Left ventricle myocardium superior (tissue), 1 donor: ENCODE data around the gene IFI27L2. TPM values are rescaled to one million over a fixed set of nuclear protein-coding genes. Genes with fewer than 3 reads are reported as not detected.

ENCODE experiments used
- ATAC-seq: fragments of 200-7000 bp; cut with Tn5 transposase; one replicate; pipeline ENCODE4 v1.9.1; 2020; ENCODE audit warnings: mild to moderate bottlenecking, moderate library complexity
- DNase-seq: peaks from one replicate; pipeline ENCODE4 v3.0.0-alpha.2; 2020
- intact Hi-C: fragments of 100-400 bp; cut with micrococcal nuclease; formaldehyde crosslinking; loops from one replicate; pipeline ENCODE4 v1.11.0; 2022
- total RNA-seq: library from RNA; stranded (reverse); fragmentation: NEBNext Ultra II Directional; extraction: Animal tissue kit (Norgen Biotek cat#: 25700); gene quantifications from one replicate; pipeline ENCODE4 v1.2.1, GENCODE V29; 2021
- donor health status: DM: no; HTN: yes; CAD: no; lungs with severe emphysema.

IFI27L2 gene
- total RNA-seq, 1 donor from 2014 or later = 41.1 TPM

GRCh38 chr14:94111276-94112095 lies 17.9 kb downstream of the IFI27L2 start:
- DNase-seq = no peak
- intact Hi-C loops = no loop called here
- no peak for ATAC-seq

- intact Hi-C loops = no loop called here
- ATAC-seq (peak; percentile 70), DNase-seq (peak; percentile 47)
Measured at GRCh38 chr14:94110552-94111181, 18.7 kb downstream of the IFI27L2 start, which contains the start of gene IFI27. TSS of gene IFI27 (plus strand) at chr14:94110736.

DNA sequence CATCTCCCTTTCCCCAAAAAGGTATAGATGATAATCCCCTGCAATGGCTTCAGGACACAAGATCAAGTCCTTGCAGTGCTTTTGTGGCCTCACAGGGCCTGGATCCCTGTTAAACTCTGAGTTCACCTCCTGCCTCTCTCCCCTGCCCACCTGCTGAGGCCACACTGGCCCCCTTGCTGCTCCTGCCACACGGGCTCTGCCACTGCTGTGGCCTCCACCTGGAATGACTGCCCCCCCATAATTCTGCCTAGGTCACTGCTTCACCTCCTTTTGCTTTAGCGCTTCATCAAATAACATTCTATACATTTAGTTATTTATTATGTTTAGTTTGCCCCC lies 19.5 kb downstream of the IFI27L2 start:
- DNase-seq (no peak), ATAC-seq (no peak)
- intact Hi-C loops = no loop called here

DNA sequence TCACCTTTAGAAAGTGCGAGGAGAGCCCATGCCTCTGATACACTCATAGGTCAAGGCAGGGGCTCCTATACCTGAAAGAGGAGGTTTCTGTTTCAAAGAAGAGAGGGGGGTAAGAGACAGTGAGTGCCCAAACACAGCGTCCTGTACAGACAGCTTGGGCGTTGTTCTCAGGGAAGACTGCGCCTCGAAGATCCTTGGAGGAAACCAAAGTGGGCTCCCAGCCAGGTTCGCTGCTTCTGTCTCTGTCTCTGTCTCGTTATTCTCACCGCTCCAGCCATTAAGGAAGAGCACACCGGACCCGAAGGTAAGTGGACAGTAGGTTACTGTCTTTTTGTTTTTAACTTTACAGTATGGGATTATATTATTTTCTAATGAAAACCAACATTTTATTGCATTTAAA lies 24.7 kb downstream of the IFI27L2 start:
- no peak for ATAC-seq
- no peak for DNase-seq
- intact Hi-C loops = no loop called here

- no peak for DNase-seq
- no peak for ATAC-seq
- intact Hi-C loops = no loop called here
Measured at GRCh38 chr14:94103554-94104150, 25.8 kb downstream of the IFI27L2 start.

- intact Hi-C loops = no loop called here
- no peak for DNase-seq
- ATAC-seq = no peak
Measured at GRCh38 chr14:94102768-94103482, 26.5 kb downstream of the IFI27L2 start.

- ATAC-seq (no peak), DNase-seq (peak; percentile 47)
- intact Hi-C loops = no loop called here
Measured at GRCh38 chr14:94101748-94102147, 27.7 kb downstream of the IFI27L2 start.

DNA sequence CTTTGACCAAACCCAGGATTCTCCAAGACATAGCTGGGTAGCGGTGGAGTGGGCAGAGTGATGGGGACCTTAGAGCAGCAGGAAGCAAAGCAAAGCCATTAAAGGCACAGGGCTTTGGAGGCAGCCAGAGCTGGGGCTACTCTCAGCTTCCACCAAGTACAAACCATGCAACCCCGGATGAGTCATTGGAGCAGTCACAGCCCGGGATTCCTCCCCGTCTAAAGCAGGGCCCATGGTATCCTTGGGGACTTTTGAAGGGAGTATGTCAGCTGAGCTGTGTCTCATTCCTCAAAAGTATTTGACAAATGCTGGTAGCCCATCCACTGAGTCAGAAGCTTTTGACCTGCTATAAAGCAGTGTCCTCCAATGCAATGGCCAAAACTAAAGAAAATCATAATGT lies 28.6 kb downstream of the IFI27L2 start:
- DNase-seq = no peak
- intact Hi-C loops = no loop called here
- ATAC-seq = no peak

- ATAC-seq (no peak), DNase-seq (no peak)
- intact Hi-C loops = no loop called here
Measured at GRCh38 chr14:94099006-94099405, 30.4 kb downstream of the IFI27L2 start.

- DNase-seq (no peak), ATAC-seq (peak; percentile 41)
- intact Hi-C loops = no loop called here
Measured at GRCh38 chr14:94098326-94098992, 30.9 kb downstream of the IFI27L2 start.

DNA sequence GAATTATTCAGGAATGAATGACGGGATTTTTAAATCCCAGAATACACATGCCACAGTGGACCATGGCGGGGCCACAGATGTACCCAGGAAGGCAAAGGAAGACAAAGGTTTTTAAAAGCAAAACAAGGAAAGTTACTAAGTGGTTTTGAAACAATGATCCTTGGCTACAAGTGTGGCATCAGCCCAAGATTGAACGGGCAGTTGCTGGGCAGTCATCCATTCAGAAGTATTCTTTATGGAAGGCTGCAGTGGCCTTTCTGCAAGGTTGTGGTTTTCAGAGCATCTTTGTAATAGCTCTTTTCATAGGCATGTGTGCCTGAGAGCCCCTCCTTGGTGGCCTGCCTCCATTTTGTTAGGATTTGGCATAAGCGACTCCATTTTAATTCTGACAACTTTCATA lies 32.3 kb downstream of the IFI27L2 start:
- no peak for ATAC-seq
- DNase-seq = no peak
- intact Hi-C loops = no loop called here

DNA sequence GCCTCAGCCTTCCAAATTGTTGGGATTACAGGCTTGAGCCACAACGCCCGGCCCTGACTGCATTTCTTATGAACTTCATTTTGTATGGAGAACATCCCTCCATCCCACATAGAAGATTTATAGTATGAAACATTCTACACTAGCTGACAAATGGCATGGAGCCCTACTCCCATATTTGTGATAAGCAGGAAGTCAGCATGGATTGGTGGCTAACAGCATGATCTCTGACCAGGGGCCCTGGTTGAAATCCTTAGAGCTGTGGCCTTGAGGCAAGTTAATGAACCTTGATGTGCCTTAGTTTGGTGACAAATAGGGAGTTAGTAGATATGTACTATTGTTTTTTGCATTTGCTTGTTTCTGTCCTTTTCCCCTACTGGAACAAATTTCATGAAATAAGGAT lies 36.0 kb downstream of the IFI27L2 start:
- DNase-seq = no peak
- no peak for ATAC-seq
- intact Hi-C loops = no loop called here

GRCh38 chr14:94089479-94089878 lies 39.9 kb downstream of the IFI27L2 start:
- DNase-seq (no peak), ATAC-seq (no peak)
- intact Hi-C loops = no loop called here

GRCh38 chr14:94088516-94088915 lies 40.9 kb downstream of the IFI27L2 start:
- intact Hi-C loops = no loop called here
- no peak for ATAC-seq
- DNase-seq = no peak

DNA sequence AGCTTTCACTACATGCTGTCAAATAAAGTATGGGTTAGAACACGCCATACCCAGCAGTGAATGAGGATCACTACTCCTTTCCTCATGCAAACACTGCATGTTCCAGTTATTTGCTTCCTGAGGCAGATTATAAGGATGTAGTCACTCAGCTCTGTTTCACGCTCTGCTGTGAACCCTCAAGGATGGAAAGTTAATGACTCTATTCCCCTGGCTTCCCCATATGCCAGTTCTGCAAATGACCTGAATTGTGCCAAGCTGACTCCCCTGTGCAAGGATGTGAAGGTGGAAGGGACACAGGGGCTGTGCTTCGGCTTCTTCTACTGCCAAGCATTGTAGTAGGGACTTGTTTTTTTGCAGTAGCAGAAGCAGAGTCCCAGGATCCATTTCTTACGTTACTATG lies 41.5 kb downstream of the IFI27L2 start:
- intact Hi-C loops = no loop called here

GRCh38 chr14:94081386-94081820 lies 48.0 kb downstream of the IFI27L2 start:
- intact Hi-C loops = no loop called here
- no peak for DNase-seq
- ATAC-seq = peak; percentile 5

More for the DNA sequence above, 41.5 kb downstream of the IFI27L2 start:
- ATAC-seq = no peak
- no peak for DNase-seq

DNA sequence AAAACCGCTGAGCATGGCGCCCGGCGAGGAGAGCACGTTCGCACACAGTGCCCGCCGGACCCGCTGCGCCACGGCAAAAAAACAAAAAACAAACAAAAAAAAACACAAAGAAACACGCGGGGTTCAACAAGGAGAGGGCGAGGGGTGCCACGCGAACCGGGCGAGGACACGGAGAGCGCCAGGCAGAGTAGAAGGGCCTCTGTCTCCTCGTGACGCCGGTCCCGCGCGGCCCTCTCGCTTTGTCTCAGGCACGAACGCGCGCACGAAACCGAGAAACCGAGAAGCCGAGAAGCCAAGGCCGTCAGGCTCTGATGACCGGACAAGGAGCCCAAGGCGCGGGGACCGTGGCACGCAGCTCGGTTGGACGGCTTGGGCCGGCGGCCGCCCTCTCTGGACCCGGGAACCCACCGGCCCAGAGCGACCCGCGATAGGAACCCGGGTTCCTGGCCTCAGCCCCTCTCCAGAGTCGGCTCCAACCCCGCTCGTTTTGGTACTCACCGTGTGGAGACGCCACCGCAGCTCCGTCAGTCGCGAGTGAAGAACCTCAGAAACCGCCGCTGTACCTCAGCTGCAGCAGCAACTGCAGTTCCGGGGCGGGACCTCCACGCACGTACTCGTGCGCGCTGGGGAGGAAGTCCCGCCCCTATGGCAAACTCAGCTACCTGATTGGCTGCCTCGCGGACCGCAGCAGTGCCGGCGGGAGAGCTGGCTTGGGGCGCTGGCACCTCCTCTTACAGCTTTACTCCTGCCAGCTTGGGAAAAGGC lies 48.6 kb downstream of the IFI27L2 start, which contains the start of the genes DDX24 and IFI27L1:
Gene DDX24 (minus strand): TSS at position 582 of the 765 bp plus-strand sequence. CDS start 1,460 bp downstream, outside the sequence.
Gene IFI27L1 (plus strand): TSS at position 690 of the 765 bp plus-strand sequence. CDS start 15,628 bp downstream, outside the sequence.
- DNase-seq = peak; percentile 98
- intact Hi-C loops = no loop called here
- ATAC-seq = peak; percentile 100

GRCh38 chr14:94079891-94080620 lies 49.3 kb downstream of the IFI27L2 start:
- intact Hi-C loops = no loop called here
- ATAC-seq (no peak), DNase-seq (no peak)
